ENCODE data around the gene CAMTA1.

CAMTA1 gene

DNA sequence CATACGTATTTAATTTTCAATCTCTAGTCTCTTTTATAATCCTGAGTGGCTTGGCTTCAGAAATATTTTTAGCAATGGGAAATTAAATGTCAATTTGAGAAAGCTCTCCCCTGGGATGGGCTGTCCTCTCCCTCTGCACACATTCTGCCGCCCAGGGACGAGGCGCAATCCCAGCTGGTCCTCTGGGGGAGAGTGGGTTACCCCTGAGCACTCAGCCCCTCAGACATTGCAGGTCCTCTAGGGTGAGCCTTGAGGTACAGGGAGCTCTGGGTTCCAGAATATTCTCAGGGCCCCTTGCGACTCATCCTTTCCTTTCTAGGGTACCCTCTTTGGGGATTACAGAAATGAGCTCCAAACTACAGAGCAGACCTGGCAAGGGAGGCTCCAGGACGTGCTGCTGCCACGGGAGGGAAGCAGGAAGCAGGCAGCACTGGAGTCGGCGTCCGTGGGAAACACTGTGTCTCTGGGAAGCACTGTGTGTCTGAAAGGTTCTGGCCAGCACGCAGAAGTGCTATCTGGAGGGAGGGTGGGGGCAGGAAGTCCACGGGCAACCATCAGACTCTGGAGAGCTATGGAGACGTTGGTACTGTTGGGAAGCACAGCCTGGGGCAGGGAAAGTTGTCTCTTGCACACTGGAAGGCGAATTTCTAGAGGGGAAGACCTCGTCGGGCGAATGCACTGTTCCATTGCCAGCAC lies 642.5 kb downstream of the CAMTA1 start:
- DNase-seq: no peak

DNA sequence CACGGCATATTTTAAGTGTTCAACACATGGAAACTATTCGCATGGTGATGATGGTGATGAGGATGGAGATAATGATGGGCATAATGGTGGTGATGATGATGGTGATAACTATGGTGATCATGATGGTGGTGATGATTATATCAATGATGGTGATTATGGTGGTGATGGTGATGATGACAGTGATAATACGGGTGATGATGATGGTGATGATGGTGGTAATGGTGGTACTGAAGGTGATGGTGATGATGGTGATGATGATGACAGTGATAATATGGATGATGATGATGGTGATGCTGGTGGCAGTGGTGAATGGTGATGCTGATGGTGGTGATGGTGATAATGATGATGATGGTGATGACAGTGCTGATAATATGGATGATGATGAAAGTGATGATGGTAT lies 644.0 kb downstream of the CAMTA1 start:
- DNase-seq: no peak

GRCh38 chr1:7430047-7430608 lies 644.9 kb downstream of the CAMTA1 start:
- DNase-seq: no peak

DNA sequence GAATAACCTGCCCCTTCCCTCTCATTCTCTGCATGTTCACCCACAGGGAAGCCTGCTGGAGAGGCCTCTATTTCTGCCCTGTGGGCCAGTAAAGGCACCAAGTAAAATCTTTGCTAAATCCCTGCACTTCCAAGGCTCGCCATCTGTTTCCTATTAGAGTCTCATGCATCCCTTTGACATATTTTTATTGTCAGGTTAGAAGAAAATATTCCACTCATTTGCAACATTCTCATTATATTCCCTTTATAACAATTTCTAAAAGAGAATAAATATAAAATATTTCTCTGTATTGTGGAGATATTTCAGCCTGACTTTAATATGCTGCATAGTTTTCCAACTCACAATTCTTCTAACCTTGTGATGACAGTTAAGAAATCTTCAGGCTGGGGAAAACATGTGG lies 645.4 kb downstream of the CAMTA1 start:
- DNase-seq: no peak

DNA sequence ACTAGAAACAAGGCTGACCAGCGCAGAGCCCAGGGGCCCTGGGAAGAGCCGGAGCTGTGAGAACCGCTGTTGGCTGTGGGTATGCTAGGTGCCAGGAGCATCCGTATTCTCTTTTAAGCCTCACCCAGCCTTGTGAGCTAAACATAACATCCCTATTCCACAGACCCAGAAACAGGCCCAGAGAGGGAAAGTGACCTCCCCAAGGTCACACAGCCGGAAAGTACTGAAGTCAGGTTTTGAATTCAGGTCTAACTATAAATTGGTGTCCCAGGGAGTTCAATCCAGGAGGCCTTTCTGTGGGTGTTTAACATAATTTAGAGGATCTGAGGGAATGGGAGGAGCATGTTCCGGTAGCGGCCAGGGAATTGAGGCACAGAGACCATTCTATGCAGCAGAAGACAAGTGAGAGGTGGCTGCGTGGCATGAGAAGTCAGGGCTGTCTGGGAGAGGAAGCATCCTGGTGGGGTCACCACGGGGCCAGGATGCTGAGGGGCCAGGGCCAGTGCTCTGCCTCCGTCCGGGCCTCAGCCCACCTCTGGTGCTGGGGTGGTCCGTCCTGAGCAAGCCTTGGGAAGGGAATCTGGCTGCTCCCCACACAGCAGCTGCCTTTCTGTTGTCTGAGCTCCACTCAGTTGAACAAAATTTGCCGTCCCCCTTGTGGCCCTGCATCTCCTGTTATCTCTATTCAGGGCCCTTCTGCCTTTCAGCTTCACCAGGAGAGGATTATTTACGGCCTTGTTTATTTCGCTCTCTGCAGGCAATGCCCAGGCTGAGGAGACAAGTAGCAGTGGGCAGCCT lies 647.0 kb downstream of the CAMTA1 start:
- no peak for DNase-seq

- no peak for DNase-seq
Observed at GRCh38 chr1:7432900-7433380, 647.7 kb downstream of the CAMTA1 start.

- no peak for DNase-seq
Observed at GRCh38 chr1:7434566-7434965, 649.3 kb downstream of the CAMTA1 start.

- DNase-seq: no peak
Observed at GRCh38 chr1:7435276-7436055, 650.2 kb downstream of the CAMTA1 start.

DNA sequence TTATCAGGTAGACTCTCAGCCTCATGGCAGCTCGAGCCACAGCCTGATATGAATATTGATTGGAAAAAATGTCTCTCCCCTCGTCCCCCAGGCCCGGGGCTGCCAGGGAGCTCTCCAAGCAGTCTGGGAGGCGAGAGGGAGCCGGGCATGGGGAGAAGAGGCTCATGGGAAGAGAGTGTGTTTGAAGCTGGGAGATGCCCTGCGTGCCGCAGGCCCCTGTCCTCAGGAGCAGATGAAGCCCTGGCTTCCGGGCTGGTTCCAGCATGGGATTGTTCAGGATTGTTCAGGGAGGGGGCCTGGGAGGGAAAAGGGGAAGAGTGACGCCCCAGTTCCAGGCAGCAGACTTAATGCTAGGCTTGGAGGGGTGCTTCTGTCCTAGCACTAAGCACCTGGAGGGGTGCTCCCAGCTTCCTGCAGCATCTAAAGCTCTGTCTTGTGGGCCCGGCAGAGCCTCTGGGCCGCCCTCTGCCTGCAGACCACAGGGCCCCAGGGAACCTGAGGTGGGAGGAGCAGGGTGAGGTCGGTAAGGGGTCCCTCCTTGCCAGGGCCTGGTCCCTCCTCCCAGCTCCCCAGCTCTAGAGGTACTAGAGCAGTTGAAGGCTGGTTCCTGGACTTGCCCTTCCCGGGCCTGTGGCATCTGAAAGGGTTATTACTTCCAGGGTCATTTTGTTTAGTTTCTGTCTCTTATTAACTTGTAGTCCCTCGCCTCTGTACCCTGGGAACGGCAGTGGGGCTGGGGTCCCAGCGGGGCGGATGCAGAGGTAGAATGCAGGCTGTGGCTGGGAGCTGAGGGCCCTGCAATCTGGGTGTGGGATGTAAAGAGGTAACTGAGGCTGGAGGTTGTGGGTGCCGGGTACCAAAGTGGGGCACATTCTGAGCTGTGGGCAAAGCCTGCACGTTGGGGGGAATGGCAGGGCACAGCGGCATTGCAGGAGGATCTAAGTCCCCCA lies 651.1 kb downstream of the CAMTA1 start:
- no peak for DNase-seq

DNA sequence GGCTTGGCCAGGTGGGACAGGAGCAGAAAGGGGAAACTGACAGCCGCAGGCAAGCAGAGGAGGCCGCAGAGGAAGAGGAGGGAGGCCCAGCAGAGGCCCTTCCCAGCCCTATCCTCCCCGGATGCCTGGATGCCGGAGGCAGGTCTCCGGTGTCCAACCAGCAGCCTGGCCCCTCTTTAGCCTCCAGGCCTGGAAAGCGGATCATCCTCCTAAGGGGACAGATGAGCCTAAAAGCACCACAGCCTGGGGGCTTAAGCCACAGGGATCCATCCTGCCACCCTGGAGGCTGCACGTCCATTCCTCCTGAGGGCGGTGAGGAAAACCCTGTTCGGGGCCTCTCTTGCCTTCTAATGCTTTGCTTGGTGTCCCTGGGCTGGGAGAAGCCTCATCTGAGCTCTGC lies 651.8 kb downstream of the CAMTA1 start:
- DNase-seq: no peak

DNA sequence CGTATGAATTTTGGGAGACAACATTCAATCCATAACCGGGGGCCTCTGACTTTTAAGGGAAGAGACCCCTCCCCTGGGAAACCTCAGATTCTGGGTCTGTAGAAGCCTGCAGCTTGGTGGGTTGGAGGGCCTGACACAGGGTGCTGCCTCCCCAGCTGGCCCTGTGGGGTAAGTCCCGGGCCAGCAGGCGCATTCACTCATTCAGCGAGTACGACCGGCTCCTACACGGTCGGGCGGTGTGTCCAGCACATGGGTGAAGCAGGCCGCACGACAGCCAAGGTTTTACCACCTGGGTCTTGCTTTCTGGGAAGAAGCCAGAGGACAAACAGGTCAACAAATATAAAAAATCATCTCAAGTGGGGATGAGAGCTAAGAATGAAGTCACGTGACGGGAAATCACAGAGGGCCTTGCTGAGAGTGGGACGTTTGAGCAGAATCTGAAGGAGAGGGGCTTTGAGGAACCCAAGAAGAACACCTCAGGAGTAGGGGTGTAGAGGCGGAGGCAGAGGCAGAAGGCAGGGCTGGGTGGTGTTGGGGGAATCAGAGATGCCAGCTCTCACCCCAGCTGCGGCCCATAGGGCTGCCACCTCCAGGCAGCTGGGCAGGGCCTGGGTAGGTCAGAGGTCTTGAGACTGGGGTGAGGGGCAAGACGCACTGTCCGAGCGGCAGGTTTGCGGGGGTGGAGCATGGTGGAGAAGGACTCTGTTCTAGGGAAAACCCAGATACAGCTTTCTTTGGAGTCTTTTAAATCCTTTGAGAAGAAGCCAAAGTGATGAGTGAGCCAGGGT lies 652.5 kb downstream of the CAMTA1 start:
- DNase-seq: no peak

DNA sequence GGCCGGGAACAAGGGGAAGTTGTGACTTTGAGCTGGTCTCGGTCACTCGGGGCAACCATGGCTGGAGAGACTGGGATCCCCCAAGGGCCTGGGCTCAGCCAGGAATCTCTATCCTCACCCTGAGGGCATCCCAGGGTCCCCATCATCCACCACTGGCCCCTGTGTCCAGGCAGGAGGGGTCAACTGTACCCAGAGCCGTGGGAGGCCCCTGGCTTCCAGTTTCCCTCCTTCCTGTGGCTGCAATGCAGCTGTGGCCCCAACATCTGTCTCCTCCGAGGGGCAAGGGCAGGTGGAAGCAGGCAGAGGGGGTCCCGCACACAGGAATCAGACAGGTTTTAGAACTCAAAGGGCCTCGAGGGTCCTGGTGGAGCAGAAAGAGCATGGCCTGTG lies 653.1 kb downstream of the CAMTA1 start:
- DNase-seq: no peak

GRCh38 chr1:7438921-7439655 lies 653.8 kb downstream of the CAMTA1 start:
- DNase-seq: no peak

DNA sequence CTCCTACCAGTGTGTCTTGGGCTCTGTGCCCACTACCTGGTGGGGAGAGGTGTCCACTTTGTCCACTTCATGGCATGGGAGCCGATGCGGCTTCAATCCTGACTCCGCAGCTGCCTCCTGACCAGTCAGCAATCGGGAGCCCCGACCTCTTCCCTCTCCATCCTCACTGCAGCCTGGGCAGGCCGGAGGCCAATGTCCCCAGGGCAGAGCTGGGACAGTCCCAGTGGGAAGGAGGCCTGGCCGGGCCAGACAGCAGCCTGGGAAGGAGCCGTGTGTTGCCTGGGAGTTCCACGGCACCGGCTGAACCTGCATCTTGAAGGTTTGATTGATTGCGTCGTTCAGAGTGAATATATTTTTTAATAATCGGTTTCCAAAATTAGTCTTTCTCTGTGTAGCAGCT lies 654.9 kb downstream of the CAMTA1 start:
- no peak for DNase-seq

- DNase-seq: no peak
Observed at GRCh38 chr1:7441143-7441841, 656.0 kb downstream of the CAMTA1 start.

GRCh38 chr1:7442036-7442435 lies 656.8 kb downstream of the CAMTA1 start:
- no peak for DNase-seq

GRCh38 chr1:7442918-7443317 lies 657.7 kb downstream of the CAMTA1 start:
- DNase-seq: no peak

GRCh38 chr1:7444363-7444762 lies 659.1 kb downstream of the CAMTA1 start:
- DNase-seq: no peak

DNA sequence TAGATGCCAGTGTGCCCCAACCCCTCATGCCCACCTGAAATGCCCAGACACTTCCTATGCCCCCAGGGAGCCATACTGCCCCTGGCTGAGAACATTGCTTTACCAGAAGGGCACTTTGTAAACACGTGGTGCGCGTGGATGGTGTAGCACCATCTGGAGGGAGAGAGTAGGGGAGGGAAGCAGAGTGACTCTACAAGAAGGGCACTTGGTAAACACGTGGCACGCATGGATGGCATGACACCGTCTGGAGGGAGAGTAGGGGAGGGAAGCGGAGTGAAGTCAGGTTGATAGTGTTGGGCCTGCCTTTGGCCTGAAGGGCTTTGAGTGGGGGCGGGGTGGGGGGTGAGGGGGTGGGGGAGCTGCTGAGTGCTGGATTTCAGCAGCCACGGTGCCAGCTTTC lies 661.8 kb downstream of the CAMTA1 start:
- DNase-seq: no peak

- no peak for DNase-seq
Observed at GRCh38 chr1:7447736-7448135, 662.5 kb downstream of the CAMTA1 start.
